Dedifferentiated amniotic fluid mesenchymal stem cell (primary cell): ENCODE results near the gene CACNB4.
A peak's percentile ranks its signal among the peaks of the same experiment; 100 is the strongest.
"Not testable (repeated sequence)": the region's sequence is repeated elsewhere in the genome, so short reads cannot be mapped to it uniquely, and the experiment has no call there.

Source experiments
- DNase-seq: peaks from one replicate; pipeline ENCODE4 v3.0.0-alpha.2; 2016; ENCODE audit errors: extremely low spot score

The CACNB4 gene

GRCh38 chr2:152098496-152099366 is at the start of gene CACNB4:
Gene CACNB4 (minus strand): TSS chr2:152099044.
- no peak for DNase-seq

GRCh38 chr2:152134488-152135280 is 35.8 kb upstream of the CACNB4 start:
- DNase-seq = no peak

GRCh38 chr2:152132306-152132705 is 33.5 kb upstream of the CACNB4 start:
- no peak for DNase-seq

- no peak for DNase-seq
Observed at GRCh38 chr2:152127628-152128027, 28.8 kb upstream of the CACNB4 start.

GRCh38 chr2:152126664-152127063 is 27.8 kb upstream of the CACNB4 start:
- DNase-seq = no peak

GRCh38 chr2:152122161-152122560 is 23.3 kb upstream of the CACNB4 start:
- no peak for DNase-seq

GRCh38 chr2:152120430-152120829 is 21.6 kb upstream of the CACNB4 start:
- DNase-seq = no peak

GRCh38 chr2:152115952-152116351 is 17.1 kb upstream of the CACNB4 start:
- DNase-seq = no peak

- no peak for DNase-seq
Observed at GRCh38 chr2:152114366-152114765, 15.5 kb upstream of the CACNB4 start.

- not testable (repeated sequence) for DNase-seq
Observed at GRCh38 chr2:152107140-152107539, 8.3 kb upstream of the CACNB4 start.

- DNase-seq = no peak
Observed at GRCh38 chr2:152106464-152106863, 7.6 kb upstream of the CACNB4 start.

GRCh38 chr2:152103271-152103670 is 4.4 kb upstream of the CACNB4 start:
- no peak for DNase-seq

- DNase-seq = no peak
Observed at GRCh38 chr2:152100961-152101360, 2.1 kb upstream of the CACNB4 start.

- no peak for DNase-seq
Observed at GRCh38 chr2:152099367-152100050, 665 bp upstream of the CACNB4 start.

GRCh38 chr2:152097801-152098495 is 896 bp downstream of the CACNB4 start:
- DNase-seq = peak; percentile 26

- DNase-seq = peak; percentile 49
Observed at GRCh38 chr2:152097290-152097800, 1.5 kb downstream of the CACNB4 start.

- no peak for DNase-seq
Observed at GRCh38 chr2:152095146-152095545, 3.7 kb downstream of the CACNB4 start.

GRCh38 chr2:152094014-152094413 is 4.8 kb downstream of the CACNB4 start:
- no peak for DNase-seq

GRCh38 chr2:152093464-152093863 is 5.4 kb downstream of the CACNB4 start:
- DNase-seq = no peak

GRCh38 chr2:152092095-152092494 is 6.7 kb downstream of the CACNB4 start:
- no peak for DNase-seq

GRCh38 chr2:152090726-152091125 is 8.1 kb downstream of the CACNB4 start:
- DNase-seq = not testable (repeated sequence)
